HG03066 (cell line): ENCODE data around the gene PMFBP1.
A peak's percentile ranks its signal among the peaks of the same experiment; 100 is the strongest.

ENCODE experiments used
- ATAC-seq: cut with Tn5 transposase; IDR thresholded peaks from one replicate; pipeline ENCODE4 v1.9.1; 2021; ENCODE audit warnings: low read depth; ENCODE audit not compliant: unreplicated experiment

PMFBP1 gene

DNA sequence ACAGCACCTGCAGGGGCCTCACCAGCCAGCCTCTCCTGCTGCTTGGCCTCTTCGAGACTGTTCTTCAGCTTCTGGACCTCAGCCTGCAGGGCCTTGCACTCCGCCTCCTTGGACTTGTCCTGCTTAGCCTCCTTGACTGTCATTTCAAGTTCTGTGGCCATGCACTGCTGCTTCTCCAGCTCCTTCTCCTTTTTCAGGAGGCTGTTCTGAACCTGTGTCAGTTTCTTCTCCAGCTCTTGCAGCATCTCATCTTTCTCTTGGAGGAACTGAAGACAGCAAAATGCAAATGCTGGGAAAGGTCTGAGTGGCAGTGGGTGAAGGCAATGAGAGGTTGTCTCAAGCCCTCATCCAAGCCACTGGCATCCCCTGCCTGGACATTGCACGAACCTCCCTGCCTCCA, 39.2 kb downstream of the PMFBP1 start:
- no peak for ATAC-seq

DNA sequence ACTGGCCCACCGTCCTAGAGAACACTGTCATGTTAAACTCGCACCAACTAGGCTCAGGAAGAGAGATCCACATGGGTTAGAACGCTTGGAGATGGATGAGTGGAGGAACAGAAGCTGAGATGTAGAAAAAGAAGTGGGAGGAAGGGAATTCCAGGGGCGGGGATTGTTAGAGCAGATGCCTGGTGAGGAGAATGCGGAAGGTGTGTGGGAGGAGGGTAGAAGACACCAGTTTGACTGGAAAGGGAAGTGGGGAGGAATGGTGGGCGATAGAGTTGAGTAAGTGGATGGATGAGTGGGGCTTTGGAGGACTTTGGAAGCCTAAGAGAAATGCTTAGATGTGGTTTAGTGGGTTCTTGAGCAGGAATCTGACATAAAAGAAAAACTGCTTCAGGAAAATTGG, 40.9 kb downstream of the PMFBP1 start:
- no peak for ATAC-seq

DNA sequence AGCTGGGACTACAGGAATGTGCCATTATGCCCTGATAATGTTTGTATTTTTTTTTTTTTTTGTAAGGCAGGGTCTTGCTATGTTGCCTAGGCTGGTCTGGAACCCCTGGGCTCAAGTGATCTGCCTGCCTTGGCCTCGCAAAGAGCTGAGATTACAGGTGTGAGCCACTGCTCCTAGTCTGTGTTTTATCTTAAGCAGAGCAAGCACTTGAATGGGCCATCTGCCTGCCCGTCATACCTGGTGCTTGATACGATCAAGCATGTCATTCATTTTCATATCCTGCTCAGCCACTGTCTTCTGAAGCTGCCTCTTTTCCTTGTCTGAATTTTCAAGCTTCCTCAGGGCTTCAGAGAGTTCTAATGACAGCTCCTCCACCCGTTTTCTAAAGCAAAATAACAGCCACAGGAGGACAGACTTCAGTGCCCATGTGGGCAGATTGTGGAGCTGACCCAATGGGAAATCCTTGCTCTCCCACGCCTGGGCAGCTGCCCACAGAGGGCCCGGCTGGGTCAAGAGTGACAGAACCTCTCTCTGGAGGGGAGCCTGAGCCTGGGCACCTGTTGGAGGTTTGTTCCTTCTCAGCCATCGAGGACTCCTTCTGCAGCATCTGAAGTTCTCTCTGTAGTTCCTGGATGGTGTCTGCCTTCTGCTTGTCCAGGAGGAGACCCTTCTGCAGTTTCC, 41.8 kb downstream of the PMFBP1 start:
- no peak for ATAC-seq

DNA sequence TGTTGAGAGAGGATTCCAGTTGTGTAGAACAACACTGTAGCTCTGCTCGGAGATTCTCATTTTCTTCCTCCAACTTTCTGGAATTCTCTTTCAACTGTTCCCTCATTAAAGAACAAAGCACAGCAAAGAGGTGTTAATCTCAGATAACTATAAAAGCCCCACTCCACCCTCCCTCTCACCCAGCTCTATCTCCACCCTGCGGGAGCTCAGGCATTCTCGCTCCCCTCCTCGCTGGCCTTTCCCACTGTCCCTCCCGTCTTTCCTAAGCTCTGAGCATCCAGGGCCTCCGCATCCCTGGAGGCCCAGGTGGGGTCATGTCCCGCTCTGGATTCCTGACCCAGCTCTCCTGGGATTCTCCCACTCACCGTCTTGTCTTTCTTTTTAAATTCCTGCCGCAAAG, 43.3 kb downstream of the PMFBP1 start:
- no peak for ATAC-seq

DNA sequence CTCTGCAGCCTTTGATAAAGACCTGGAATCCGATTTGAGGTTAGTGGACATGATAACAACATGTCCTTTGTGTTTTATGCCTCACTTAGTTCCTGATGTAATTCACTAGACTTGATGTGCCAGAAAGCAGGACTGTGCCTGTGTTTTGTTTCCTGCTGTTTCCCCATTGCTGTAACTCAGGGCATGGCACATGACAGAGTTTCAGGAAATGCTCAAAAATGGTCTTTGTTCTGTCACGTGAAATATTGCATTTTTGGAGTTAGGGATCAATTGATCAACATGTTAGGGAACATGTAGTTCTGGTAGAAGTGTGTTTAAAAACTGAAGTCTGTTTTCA, 45.6 kb downstream of the PMFBP1 start:
- no peak for ATAC-seq

DNA sequence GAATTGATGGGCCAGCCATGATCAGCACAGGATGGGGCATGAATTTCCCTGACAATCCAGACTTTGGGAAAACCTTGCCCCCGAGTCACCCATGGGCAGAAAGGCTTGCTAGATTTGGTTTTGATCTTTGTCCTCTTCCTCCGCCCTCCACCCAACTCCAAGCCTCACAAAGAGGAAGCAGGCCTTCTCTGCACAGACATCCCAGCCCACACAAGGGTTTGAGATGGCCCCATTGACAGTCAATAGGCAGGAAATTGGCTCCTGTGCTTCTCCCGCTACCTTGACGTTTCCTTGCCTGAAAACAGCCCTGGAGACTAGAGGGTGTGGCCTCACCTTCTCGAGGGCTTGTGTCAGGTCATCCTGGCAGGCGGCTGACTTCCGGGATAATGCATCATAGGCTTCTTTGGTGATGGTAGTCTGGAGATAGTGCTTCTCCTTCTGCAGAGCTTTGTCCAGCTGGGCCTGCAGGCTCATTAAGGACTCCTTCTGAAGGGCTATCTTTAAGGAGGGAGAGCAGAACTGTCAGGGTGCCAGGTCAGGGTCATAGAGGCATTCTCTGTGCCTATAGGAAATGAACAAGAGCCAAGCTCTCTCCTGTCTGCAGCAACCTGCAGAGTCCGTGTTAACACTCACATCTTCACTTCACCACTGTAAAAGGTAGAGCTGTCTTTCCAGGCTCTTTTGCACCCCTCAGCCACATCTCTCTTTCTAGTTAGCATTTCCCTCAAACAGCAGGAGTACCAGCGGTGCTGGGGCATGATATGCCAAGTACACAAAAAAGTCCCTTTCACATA, 46.1 kb downstream of the PMFBP1 start:
- ATAC-seq, result no peak

DNA sequence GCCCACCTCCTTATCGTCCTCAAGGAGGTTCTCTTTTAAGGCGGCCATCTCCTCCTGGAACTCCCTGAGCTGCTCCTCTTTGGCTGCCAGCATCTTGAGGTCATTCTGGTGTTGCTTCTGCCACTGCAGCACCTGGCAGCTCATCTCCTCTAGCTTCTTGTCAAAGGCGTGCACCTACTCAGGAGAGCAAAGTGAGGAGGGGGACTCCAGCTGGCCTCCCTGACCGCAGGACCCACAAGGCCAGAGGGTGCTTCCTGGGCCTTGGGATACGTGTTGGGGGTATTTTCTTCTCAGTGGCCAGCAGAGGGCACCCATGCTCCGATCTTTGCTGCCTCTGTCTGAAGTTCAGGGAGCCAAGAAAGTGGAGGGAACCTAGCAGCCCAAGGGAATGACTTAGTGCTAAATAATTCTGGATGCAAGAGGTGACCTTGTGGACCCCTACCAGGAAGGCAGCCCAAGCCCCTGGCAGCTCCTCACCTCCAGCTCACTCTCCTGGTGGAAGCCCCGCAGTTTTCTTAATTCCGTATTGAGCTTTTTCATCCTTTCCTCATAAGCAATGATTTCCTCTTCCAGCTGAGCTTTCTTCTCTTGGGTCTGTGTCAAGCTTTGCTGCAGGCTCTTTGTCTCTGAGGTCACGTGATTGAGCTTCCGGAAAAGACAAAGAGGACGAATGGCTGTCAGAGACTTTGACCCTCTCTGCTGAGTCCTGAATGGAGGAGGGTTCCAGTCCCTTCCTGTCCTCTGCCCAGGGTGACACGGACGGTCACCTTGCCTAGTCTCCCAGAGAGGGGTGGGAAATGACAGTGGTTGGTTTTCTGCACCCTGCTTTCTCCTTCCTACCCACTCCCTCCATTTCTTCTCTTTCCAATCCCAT, 47.0 kb downstream of the PMFBP1 start:
- ATAC-seq, result peak; percentile 74

DNA sequence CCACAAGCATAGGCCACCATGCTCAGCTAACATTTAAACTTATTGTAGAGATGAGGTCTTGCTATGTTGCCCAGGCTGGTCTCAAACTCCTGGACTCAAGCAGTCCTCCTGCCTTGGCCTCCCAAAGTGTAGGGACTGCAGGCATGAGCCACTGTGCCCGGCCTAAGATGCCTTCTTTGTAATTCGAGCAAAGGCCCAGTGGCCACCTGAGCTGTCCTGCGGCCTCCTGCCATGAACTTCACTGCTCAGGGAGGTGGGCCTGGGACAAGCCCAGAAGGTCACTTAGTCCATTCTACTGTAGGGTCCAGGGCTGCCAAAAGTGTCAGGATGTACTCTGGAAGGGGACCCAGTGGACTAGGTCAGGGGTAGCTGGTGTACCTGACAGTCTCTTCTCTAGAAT, 47.8 kb downstream of the PMFBP1 start:
- no peak for ATAC-seq

DNA sequence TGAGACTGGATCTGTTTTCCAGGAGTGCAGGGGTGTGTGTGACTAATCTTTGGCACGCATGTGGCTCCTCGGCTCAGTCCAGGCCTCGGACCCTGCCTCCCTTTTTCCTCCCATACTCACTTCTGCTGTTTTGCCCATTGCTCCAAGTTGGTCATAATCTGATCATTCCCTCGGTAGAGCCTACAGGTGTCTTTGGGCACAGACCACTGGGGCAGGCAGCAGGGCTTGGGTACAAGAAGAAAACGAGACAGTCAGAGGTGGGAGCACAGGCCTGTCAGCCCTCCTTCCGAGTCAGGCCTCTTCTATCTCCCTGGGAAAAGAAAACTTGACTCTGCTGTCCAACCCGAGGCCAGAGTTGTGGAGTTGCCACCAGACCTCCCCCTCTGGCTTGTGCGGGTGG, 48.5 kb downstream of the PMFBP1 start:
- no peak for ATAC-seq

DNA sequence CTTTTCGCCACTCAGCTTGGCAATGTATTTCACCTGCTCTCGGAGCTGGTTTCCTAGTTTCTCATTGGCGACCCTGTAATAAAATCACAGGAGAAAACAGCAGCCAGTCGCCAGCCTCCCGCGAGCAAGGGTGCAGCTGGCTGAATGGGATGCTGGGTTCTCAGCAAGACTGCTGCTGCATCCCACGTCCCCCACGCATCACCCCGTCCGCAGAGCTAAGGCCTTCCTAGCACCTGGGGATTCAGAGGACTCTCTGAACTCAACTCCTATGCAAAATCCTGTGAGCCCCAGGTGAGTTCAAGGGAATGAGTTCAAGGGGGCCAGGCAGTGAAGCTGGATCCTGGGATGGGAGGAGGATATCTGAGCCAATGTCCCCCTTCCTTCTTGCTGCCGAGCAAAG, 49.0 kb downstream of the PMFBP1 start:
- ATAC-seq, result no peak

DNA sequence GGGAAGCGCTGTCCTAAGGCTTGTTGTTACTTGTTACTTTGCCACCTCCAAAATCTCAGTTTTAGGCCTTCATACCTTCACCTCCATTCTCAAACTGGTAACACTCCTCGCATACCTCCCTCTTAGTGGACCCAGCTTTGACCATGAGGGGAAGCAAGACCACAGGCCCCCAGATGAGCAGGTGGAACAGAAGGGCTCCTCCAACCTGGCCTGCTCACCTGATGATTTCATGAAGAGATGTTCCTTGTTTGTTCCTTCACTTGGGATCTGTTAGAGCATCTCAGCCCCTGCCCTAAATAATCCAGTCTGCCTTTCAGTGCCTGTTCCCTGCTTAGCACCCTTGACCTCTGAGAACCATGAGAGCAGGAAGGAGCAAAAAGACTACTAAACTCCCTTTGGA, 49.6 kb downstream of the PMFBP1 start:
- no peak for ATAC-seq

DNA sequence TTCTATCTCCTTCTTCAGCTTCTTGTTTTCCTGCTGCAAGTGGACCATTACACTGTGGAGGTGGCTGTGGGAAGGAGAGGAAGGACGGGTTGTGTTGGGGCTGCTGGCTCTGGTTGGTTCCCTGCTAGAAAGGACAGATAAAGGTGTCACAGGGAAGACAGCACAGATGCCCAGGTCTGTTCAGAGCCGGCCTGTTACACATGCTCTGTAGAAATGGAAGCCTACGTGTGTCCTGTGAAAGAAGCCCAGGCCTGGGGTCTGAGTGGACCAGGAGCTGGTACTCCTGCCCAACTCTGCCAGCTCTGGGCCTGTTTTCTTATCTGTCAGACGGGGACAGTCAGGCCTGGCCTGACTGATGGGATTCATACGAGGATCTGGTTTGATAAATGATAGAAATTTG, 51.9 kb downstream of the PMFBP1 start:
- ATAC-seq, result no peak

DNA sequence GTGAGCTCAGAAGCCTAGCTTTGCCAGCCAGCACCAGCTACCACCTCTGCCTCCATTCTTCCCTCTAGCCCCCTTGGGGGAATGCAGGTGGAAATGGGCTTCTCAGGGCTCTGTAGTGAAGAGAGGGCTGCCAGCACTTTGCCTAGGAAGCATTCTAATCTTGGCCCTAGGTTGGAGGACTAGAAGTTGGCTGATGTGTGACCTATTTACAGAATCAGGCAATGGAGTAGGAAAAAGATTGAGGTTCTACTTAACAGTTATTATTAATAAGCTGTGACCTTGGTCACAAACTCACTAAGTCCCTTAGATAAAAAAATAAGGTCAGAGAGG, 58.4 kb downstream of the PMFBP1 start:
- ATAC-seq, result no peak

DNA sequence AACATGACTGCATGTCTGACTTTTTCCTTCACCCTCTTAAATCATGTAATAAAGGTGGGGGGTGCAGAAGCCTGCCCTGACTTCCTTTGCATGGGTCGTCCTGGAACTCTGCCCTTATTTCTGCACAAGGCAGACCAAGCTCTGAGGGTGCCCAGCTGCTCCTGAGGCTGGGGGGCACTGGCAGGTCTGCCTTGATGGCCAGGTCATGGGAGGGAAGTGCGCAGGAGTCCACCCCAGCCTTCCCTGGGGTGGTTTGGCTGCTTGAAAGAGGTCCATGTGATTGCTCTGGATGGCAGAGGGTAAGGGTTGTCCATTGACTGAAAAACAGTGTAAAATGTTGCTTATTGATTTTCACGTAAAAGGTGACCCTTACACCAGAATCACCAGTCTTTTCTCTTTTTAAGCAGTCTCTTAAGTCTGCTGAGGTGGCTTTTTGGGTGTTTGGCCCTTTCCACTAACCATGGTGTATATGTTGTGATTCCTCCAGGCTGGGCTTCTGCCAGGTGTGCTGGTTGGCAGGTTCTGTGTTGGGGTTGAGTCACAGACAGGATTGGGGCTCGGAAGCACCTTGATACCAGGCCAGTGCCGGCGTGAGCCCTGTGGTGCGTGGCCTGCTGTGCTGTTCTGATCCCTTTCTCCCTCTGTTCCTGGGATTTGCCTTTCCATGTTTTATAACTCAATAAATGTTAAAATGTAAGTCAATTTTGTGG, 58.9 kb downstream of the PMFBP1 start:
- ATAC-seq, result no peak

DNA sequence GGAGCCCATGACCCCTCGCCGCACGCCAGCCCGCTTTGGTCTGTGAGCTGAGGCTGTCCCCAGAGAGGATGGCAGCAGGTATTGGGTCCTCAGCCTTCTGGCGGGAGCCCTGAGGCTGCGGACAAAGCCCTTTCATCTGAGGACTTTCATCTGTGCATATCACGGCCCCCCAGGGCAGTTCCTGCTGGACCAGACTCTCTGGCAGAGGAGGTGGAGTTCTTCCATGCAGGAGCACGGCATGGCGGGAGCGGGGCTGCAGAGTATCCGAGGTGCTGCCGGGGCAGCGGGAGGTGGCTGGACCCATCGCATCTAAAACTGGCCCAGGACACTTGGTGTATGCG, 59.5 kb downstream of the PMFBP1 start:
- no peak for ATAC-seq

DNA sequence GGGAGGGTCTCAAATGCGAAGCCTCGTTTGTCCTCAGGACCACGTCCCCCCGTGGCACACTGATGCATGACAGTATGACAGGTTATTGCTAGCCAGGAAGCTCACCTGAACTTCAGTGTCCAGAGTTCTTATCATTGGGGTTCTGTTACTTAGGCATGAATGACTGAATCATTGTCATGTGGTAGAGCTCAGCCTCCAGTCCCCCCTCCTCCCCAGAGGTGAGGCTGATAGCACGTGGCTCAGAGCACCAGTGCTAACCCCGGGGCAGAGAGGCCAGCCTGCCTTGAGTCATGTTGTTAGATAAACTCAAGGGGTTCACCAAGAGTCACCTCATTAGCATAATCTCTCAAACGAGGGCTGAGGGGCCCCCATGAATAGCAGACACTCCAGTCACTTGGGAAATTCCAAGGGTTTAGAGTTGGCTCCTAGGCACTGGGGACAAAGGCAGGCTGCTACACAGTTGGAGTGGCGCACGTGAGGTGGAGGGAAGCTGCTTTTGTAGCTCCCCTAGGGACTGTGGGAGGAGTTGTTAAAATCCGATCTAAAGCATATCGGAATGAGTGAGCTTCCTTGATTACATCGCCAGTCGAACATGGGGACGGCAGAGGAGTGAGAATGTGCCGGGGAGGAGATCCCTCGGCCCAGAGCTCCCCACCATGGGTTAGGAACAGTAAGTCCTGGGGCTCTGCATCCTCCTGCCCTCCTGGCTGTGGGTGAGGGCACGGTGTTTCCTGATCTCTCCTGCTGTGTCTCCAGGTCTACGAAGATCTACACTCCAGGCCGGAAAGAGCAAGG, 60.1 kb downstream of the PMFBP1 start:
- ATAC-seq, result no peak

DNA sequence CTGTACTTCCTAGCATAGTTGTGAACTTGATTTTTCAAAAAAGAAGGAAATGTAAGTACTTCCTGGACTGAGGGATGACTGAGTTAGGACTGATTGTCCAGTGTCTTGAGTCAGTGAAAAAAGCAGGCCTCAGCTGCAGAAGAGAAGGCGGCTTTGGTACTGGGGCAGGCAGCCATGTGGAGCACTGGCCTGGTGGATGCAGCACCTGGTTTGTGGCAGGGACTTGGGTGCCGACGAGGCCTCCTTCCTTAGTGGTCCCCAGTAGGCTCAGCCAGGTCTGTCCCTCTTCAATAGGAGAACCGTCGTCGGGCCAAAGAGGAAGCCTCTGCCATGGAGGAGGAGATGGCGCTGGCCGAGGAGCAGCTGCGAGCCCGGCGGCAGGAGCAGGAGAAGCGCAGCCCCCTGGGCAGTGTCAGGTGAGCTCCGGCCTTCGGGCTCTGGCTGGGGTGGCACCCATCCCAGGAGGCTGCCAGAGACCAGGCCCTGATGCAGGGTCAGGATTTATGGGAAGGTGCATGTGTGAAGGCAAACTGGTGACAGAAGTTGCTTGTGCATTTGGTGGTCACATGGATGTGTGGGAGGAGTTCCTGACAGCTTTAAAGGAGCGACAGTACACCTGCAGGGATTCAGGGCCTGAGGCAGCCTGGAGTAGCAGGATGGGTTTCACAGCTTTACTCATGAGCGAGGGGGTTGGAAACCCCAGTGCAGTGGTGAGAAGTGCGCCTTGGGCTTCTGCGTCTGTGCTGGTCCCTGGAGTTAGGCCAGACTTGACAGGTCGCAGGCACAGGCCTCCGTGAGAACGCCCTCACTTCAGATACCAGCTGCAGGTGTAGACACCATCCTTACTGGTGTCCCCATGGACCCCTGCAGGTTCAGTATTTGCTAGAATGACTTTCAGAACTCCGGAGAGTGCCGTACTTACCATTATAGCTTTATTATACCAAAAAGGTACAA, 61.0 kb downstream of the PMFBP1 start:
- no peak for ATAC-seq

DNA sequence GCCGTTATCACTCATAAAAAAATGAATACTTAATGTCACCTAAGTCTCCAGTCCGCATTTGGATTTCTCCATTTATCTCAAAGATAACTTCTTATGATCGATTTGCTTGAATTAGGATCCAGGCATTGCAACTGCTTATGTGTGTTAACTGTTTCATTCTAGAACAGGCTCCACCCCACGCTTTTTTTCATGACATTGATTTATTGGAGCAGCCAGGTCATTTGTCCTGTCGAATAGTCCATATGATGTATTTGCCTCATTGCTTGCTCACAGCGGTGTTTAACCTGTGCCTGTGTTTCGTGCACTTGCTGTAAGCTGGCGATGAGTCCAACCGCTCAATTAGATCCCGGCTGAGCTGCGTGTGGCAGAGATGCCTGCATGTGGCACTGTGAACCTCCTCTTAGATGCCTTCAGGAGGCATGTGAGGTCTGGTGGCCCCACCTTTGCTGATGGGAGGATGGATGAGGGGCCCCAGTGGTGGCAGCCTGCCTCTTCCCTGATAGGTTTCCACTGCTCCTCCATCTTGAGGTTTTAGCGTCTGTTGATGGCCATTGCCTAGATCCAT, 61.9 kb downstream of the PMFBP1 start:
- no peak for ATAC-seq

DNA sequence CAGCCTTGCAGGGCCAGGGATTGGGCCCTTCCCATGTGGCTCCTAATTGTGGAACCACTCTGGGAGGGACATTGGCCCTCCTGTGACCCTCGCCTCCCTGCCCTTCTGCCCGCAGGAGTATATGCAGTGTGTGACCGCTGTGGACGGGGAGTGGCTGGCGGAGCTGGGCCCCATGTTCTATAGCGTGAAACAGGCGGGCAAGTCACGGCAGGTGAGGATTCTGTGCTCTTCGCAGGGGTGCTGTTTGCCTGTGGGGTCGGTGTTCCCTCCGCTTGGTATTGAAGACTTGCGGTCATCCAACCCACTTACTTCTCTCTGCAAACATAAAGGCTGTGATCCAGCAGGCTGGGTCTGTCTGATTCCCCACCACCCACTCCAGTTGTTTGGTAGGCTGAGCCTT, 62.7 kb downstream of the PMFBP1 start:
- no peak for ATAC-seq
